ENCODE data around the gene SLC51A.
"Not testable (repeated sequence)": the region's sequence is repeated elsewhere in the genome, so short reads cannot be mapped to it uniquely, and the experiment has no call there.

The SLC51A gene

DNA sequence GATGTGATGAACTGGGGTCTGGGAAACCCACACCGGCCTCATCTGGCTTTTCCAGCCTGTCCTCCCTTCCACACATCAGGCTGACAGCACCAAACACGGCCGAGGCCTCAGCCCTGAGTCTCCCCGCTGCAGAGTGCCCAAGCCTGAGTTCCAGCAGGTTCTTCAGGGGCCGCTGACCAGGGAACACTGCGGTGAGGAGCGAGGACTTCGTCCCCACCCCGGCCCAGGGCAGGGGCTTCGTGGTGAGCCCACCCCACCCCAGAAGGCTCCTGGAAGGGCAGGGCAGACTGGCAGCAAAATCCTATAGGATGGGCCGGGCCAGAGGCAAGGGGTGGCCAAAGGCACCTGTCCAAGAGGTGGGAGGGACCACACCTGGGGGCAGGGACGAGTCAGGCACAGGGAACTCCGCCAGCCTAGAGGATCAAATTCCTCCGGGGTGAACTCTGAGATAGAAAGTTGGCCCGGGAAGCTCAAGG, at the start of gene SLC51A:
TSS of gene SLC51A (plus strand) at position 446 of the 476 bp plus-strand sequence. CDS start 179 bp downstream, outside the sequence.
- no peak for DNase-seq (ENCODE audit: low read depth)

DNA sequence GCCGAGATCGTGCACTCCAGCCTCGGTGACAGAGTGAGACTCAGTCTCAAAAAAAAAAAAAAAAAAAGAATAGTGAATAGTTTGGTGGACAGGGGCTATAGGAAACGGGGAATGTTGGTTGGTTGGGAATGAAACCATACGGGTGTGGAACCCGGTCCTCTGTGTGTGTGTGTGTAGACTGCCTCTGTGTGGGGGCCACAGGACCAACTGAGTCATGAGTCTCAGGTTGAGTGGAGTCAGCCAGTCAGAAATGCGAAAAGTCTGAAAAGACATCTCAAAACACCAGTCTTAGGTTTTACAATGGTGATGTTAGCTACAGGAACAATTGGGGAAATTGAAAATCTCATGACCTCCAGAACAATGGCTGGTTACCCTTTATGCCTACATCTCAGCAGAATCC, 49.6 kb upstream of the SLC51A start:
- DNase-seq (ENCODE audit: low read depth): no peak

DNA sequence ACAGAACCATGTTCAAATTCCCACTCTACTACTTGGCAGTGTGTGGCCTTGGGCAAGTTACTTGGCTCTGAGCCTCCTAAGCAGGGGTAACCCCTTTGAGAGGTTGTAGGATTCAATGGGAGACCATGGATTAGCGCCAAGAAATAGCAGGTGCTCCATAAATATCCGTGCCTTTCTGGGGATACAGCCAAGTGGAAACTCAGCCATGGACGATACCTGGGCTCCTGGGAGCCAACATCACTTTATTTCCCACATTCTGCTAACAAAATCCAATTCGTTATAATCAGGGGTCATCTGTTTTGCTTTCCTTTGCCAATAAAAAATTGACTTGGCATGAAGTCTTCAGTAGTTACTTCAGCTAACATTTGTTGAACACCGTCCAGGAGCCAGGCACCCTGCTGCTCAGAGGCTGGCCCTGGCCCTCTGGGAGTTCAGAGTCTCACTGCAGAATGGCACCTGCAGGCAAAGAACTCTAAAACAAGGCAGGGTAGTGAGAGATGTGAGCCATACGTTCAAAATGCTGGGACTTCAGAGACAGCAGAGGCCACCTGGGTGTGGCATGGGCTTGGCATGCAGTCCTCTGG, 47.4 kb upstream of the SLC51A start:
- no peak for DNase-seq (ENCODE audit: low read depth)

DNA sequence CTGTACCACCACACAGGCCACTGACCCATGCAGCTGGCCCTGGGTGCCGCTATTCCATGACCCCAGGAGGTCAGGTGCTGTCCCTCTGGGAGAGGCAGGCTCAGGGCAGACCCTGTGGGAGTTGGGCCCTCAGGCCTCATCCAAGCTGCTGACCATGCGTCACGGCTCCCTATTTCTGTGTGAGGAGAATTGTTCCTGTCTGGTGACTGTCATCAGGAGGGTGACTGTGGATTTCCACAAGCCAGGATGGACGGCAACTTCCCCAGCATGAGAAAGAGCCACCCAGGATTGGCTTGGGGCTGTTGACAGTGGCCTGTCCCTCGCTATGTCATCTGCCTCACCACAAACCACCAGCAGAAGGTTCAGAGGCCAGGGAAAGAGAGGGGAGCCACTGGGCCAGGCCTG, 46.5 kb upstream of the SLC51A start:
- DNase-seq (ENCODE audit: low read depth): no peak

DNA sequence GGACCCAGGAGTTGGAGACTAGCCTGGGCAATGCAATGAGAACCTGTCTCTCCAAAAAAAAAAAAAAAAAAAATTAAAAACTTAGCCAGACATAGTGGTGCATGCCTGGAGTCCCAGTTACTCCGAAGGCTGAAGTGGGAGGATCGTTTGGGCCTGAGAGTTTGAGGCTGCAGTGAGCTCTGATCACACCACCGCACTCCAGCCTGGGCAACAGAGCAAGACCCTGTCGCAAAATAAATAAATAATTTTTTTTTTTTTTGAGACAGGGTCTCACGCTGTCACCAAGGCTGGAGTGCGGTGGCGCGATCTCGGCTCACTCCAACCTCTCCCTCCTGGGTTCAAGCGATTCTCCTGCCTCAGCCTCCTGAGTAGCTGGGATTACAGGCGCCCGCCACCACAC, 46.0 kb upstream of the SLC51A start:
- not testable (repeated sequence) for DNase-seq (ENCODE audit: low read depth)

DNA sequence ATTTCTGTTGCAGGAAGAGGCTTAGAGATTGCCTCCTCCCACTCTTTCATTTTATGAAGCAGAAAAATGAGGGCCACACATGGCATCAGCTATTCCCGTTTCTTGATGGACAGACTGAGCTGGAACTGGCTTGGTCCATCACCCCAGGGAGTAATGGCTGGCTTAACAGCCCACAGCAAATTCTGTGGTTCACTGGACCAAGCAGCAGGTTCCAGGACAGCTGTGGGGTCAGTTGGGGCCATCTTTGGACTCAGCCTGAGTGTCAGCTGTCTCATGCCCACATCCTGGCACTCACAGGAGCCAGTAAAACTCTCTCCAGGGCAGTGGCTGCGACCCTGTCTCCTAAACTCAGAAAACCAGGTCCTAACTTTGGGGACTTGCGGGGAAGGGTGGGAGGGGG, 41.7 kb upstream of the SLC51A start:
- DNase-seq (ENCODE audit: low read depth): no peak

DNA sequence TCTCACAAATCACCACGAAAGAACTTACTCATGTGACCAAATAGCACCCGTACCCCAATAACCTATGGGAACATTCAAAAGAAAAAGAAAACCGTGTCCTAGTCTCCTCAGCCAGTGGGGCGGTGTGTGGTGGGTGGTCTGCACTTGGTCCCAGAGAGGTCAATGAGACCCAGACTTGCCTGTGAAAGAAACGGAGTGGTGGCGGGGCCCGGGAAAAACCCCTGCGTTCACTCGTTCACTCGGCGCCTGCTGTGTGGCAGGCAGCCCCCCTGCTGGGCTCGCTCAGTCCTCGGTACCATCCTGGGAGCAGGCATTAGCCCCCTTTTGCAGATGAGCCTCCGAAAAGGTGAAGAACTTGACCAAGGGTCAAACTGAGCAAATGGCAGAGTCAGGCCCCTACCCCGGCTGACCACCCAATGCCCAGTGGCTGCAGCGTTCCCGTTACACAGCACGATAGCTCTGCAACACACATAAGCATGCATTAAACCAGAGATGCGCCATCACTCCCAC, 41.2 kb upstream of the SLC51A start:
- no peak for DNase-seq (ENCODE audit: low read depth)

DNA sequence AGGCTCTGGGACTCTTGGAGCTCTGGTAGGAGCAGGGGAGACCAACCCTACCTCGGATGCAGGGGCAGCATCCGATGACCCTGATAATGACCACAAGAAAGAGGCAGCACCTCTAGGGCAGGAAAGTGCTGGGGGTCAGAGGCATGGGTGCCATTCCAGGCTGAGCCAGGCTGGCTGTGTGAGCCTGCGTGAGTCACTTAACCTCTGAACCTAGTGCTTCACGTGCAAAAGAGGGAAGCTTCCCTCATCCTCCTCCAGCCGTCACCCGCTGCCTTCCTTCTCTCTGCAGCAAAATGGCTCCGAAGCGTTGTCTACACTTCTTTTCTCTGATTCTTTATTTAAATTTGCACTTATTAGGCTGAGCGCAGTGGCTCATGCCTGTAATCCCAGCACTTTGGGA, 40.6 kb upstream of the SLC51A start:
- no peak for DNase-seq (ENCODE audit: low read depth)

DNA sequence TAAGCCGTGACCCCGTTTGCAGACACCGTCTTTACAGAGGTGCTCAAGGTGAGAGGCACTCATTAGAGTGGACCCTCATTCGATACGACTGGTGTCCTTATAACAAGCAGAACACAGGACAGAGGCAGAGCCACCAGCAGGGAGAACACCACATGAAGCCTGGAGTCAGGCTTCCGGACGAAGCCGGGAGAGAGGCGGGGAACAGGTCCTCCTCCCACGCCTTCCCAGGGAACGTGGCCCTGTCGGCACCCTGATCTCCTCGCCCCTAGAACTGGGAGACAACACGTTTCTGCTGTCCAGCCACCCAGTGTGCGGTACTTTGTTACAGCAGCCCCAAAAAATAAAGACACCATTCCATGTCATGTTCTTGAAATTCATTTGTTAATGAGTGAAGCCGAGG, 38.8 kb upstream of the SLC51A start:
- DNase-seq (ENCODE audit: low read depth): no peak

DNA sequence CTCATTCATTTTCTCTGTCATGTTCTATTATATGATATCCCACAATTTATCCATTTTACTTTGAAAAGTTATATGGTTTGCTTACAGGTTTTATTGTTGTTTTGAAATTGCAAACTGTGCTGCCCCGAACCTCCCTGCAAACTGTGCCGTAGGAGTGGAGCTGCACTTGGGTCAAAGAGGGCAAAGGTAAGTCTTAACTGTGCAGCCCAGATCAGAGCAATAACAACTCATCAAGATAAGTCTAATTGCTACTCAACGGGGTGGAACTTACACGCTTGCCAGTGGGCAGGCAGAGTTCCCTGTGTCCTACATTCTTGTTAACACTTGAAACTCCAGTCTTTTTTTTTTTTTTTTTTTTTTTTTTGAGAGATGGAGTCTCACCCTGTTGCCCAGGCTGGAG, 38.4 kb upstream of the SLC51A start:
- no peak for DNase-seq (ENCODE audit: low read depth)

DNA sequence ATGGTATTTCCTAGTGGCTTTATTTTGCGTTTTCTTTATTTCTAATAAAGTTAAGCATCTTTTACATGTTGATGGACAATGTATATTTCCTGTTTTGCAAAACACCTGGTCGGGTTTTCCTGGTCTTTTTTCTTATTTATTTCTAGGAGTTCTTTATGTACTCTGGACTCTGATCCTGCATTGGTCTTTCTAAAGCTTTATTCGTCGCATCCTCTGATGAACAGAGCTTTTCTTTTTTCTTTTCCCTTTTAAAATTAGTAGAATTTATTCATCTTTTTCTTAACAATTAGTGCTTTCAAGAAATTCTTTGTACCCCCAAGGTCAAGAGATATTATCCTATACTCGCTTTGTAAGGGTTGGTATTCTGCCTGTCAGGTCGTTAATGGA, 37.3 kb upstream of the SLC51A start:
- DNase-seq (ENCODE audit: low read depth): no peak

- DNase-seq (ENCODE audit: low read depth): peak; percentile 55
These were observed 36.7 kb upstream of the SLC51A start for GRCh38 chr3:196179380-196180308.

DNA sequence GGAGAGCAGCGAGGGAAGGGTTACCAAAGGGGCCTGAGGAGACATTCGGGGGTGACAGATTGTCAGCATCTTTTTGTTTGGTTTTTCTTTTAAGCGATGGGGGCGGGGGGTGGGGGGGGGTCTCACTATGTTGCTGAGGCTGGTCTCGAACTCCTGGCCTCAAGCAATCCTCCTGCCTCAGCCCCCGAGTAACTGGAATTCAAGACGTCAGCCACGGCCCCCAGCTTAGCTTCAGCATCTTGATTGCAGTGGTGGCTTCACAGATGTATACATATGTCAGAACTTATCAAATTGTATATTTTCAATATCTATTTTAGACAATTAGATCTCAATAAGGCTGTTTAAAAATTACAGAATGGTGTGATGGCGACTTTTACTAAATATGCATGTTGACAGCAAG, 36.0 kb upstream of the SLC51A start:
- DNase-seq (ENCODE audit: low read depth): no peak

GRCh38 chr3:196181127-196181546, 35.2 kb upstream of the SLC51A start:
- no peak for DNase-seq (ENCODE audit: low read depth)

DNA sequence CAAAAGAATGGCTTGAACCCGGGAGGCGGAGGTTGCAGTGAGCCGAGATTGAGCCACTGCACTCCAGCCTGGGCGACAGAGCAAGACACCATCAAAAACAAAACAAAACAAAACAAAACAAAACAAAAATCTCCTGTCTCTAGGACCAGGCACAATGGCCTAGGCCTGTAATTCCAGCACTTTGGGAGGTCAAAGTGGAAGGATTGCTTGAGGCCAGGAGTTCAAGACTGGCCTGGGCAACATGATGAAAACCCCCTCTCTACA, 32.2 kb upstream of the SLC51A start:
- DNase-seq (ENCODE audit: low read depth): not testable (repeated sequence)

- no peak for DNase-seq (ENCODE audit: low read depth)
These were observed 31.5 kb upstream of the SLC51A start for GRCh38 chr3:196184881-196185280.

DNA sequence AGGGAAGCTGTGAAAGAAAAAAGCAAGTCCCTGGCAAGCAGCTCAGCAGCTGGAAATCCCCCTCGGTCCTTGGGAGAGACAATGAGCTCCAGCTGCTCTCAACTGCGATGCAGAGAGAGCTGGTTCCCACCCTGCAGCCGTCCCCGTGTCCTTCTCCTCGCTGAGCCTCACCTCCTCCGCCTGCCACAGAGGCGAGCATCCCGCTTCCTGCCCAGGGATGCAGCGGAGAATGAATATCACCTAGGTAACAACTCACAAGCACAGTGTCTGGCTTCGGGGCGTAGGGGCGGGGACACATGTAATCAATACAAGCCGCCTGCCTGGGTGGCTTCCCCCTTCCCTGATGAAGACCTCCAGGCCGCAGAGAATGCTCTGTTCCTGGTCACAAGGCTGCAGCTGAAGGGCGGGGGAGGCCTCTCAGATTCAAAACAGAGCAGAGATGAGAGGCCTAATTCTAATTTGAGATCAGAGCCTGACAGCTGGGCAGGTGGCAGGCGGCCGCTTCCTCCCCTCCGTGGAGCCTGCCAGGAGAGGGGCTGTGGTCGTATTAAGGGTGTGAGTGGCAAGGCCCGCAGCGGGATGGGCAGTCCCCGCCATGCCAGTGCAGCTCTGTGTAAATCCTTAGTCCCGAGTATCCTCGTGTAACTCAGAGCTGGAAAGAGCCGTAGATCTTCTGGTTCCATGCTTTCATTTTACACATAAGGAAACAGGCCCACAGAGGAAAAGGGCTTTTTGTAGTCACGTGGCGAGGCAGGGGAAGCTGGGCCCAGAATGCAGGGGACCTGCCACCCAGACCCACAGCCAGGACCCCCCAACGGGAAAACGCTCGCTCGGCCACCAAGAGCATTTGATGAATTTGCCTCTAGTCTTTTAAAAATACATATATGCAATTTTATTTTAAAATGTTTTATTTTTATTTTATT, 29.4 kb upstream of the SLC51A start:
- DNase-seq (ENCODE audit: low read depth): no peak

DNA sequence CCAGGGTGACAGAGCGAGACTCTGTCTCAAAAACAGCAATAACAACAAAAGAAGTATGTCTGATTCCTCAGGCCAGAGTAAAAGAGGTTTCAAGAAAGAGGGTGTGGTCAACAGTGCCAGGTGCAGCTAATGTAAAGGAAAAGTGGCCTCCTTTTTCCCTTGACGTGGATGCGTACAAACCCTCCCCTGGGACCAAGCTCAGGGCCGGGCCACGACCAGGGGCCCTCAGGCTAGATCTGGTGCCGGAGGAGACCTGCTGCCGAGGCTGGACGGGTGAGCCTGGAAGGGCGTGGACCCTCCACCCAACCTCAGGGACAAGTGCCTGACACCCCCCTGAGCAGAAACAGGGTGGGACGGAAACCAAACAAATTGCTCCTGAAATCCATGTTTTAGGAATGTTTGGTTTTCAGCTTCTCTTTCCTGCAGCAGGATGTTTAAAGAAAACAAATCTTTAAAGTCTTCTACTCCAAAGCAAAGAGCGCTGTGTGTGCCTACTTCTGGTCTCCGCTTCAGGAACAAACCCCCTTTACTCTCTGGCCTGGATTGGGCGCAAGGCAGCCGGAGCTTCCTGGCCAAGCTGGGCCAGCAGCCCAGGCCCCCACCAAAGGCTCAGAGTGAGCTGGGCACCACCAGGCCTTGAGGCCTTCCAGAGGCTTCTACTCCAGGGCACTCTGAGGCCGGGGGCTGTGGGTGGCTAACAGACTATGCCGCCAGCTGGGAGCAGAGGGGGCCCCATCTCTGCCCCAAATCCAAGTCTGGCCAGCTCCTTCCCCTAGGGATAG, 26.6 kb upstream of the SLC51A start:
- DNase-seq (ENCODE audit: low read depth): no peak

GRCh38 chr3:196192036-196192523, 24.3 kb upstream of the SLC51A start:
- DNase-seq (ENCODE audit: low read depth): peak; percentile 20

DNA sequence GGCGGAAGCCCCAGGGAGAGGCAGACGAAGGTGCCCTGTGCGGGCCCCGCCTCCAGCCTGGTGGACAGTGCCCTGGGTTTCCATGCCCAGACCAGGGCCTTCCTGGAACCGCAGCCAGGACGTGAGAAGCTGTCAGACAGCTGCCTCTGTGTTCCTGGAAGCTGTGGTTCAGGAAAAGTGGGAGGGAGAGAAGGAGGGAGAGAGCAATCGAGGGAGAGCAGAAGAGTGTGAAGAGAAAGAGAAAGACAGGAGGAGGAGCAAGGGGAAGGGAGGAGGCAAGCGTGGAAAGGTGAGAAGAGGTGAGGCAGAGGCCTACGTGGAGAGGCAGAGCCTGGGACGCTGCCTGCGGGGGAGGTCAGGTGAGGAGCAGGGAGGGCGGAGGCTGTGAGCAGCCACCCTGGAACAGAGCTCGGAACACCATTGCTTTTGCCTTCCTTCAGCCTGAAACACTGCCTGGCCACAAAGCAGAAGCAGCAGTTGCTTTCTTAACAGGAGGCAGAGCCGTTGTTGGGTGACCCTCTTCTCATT, 23.7 kb upstream of the SLC51A start:
- DNase-seq (ENCODE audit: low read depth): no peak

DNA sequence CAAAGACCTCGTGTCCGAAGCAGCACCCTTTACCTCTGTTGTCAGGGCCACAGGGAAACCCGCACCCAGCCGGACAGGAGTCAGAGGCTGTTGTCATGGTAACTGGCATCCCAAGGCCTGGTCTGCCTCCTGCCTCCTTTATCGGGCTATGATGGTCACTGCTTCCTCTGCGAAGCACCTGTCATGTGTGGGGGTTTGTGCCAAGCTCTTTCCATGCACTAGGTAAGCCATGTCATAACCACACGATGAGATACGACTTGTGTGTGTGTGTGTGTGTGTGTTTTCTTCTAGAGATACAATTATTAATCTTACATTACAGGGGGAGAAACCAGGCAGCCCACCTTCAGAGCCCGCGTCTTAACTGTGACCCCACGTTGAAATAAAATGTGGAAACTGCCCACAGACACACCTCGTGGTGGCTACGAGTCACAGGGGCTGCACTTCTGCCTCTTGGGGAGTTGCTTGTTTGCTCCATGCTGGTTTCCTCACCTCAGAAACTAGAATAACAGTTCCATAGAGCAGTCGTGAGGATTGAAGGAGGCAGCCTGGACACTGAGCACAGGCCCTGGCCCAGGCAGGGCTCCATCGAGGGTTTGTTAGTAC, 23.1 kb upstream of the SLC51A start:
- no peak for DNase-seq (ENCODE audit: low read depth)
